ENCODE data around the gene CFAP97D2. TPM values are rescaled to one million over a fixed set of nuclear protein-coding genes. Genes with fewer than 3 reads are reported as not detected.

Gene CFAP97D2
- total RNA-seq, 1 experiment from 2014 or later, result not detected

- DNase-seq (ENCODE audit: low spot score), result peak; percentile 4
- ATAC-seq, result no peak
- TF ChIP-seq ZNF423 (CRISPR knock-in tag; IDR thresholded peaks at IDR 0.05), result no peak
- TF ChIP-seq ZNF232 (CRISPR knock-in tag; IDR thresholded peaks at IDR 0.05), result no peak
- TF ChIP-seq ZSCAN18 (CRISPR knock-in tag; IDR thresholded peaks at IDR 0.05), result no peak
- TF ChIP-seq, protein P1, sequence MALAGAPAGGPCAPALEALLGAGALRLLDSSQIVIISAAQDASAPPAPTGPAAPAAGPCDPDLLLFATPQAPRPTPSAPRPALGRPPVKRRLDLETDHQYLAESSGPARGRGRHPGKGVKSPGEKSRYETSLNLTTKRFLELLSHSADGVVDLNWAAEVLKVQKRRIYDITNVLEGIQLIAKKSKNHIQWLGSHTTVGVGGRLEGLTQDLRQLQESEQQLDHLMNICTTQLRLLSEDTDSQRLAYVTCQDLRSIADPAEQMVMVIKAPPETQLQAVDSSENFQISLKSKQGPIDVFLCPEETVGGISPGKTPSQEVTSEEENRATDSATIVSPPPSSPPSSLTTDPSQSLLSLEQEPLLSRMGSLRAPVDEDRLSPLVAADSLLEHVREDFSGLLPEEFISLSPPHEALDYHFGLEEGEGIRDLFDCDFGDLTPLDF (CRISPR knock-in tag; IDR thresholded peaks at IDR 0.05), result no peak
- TF ChIP-seq TCF7 (CRISPR knock-in tag; IDR thresholded peaks at IDR 0.05; ENCODE audit: low read depth), result no peak
- no peak for TF ChIP-seq PRDM15 (CRISPR knock-in tag; IDR thresholded peaks at IDR 0.05)
- TF ChIP-seq STAT6 (CRISPR knock-in tag; conservative IDR thresholded peaks at IDR 0.05; ENCODE audit: low read depth), result no peak
- TF ChIP-seq EMX1 (CRISPR knock-in tag; IDR thresholded peaks at IDR 0.05), result no peak
- no peak for TF ChIP-seq ATF2 (CRISPR knock-in tag; IDR thresholded peaks at IDR 0.05; ENCODE audit: borderline replicate concordance, low read depth)
- 0 out of 2 replicates have a peak, but pooled peaks cover 4% of the 10 kb centered on the region for H3K36me3 Mint-ChIP-seq
- peak overlapping the region; percentile 21 for H3K27ac Mint-ChIP-seq
- POLR2A ChIA-PET, result no interaction called here
- H3K4me1 Mint-ChIP-seq, result peaks cover 21% of the 10 kb centered on the region
- CTCF ChIA-PET, result interaction anchor here (1.0 to 1.3 kb wide), 2 partner anchors 16 to 22 kb away, joined by 3 to 4 read pairs; no protein-coding TSS in a partner anchor
- peaks cover 10% of the 10 kb centered on the region for H3K27me3 Mint-ChIP-seq (ENCODE audit: low read depth)
- no peak overlapping the region for H3K4me3 Mint-ChIP-seq
- peaks cover 7% of the 10 kb centered on the region for H3K9me3 Mint-ChIP-seq
These were observed 44.0 kb upstream of the CFAP97D2 start for GRCh38 chr13:114134944-114135610.

- peaks cover 7% of the 10 kb centered on the region for H3K9me3 Mint-ChIP-seq
- H3K27ac Mint-ChIP-seq, result no peak overlapping the region
- 0 out of 2 replicates have a peak, but pooled peaks cover 4% of the 10 kb centered on the region for H3K36me3 Mint-ChIP-seq
- ChIA-PET POLR2A (no interaction called here), CTCF (interaction anchor here (1.0 kb wide), 1 partner anchor 17 kb away, joined by 3 read pairs; no protein-coding TSS in a partner anchor)
- peaks cover 9% of the 10 kb centered on the region for H3K27me3 Mint-ChIP-seq (ENCODE audit: low read depth)
- TF ChIP-seq, protein P2, sequence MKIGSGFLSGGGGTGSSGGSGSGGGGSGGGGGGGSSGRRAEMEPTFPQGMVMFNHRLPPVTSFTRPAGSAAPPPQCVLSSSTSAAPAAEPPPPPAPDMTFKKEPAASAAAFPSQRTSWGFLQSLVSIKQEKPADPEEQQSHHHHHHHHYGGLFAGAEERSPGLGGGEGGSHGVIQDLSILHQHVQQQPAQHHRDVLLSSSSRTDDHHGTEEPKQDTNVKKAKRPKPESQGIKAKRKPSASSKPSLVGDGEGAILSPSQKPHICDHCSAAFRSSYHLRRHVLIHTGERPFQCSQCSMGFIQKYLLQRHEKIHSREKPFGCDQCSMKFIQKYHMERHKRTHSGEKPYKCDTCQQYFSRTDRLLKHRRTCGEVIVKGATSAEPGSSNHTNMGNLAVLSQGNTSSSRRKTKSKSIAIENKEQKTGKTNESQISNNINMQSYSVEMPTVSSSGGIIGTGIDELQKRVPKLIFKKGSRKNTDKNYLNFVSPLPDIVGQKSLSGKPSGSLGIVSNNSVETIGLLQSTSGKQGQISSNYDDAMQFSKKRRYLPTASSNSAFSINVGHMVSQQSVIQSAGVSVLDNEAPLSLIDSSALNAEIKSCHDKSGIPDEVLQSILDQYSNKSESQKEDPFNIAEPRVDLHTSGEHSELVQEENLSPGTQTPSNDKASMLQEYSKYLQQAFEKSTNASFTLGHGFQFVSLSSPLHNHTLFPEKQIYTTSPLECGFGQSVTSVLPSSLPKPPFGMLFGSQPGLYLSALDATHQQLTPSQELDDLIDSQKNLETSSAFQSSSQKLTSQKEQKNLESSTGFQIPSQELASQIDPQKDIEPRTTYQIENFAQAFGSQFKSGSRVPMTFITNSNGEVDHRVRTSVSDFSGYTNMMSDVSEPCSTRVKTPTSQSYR (CRISPR knock-in tag; IDR thresholded peaks at IDR 0.05), result no peak
- TF ChIP-seq, protein P3, sequence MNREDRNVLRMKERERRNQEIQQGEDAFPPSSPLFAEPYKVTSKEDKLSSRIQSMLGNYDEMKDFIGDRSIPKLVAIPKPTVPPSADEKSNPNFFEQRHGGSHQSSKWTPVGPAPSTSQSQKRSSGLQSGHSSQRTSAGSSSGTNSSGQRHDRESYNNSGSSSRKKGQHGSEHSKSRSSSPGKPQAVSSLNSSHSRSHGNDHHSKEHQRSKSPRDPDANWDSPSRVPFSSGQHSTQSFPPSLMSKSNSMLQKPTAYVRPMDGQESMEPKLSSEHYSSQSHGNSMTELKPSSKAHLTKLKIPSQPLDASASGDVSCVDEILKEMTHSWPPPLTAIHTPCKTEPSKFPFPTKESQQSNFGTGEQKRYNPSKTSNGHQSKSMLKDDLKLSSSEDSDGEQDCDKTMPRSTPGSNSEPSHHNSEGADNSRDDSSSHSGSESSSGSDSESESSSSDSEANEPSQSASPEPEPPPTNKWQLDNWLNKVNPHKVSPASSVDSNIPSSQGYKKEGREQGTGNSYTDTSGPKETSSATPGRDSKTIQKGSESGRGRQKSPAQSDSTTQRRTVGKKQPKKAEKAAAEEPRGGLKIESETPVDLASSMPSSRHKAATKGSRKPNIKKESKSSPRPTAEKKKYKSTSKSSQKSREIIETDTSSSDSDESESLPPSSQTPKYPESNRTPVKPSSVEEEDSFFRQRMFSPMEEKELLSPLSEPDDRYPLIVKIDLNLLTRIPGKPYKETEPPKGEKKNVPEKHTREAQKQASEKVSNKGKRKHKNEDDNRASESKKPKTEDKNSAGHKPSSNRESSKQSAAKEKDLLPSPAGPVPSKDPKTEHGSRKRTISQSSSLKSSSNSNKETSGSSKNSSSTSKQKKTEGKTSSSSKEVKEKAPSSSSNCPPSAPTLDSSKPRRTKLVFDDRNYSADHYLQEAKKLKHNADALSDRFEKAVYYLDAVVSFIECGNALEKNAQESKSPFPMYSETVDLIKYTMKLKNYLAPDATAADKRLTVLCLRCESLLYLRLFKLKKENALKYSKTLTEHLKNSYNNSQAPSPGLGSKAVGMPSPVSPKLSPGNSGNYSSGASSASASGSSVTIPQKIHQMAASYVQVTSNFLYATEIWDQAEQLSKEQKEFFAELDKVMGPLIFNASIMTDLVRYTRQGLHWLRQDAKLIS (CRISPR knock-in tag; IDR thresholded peaks at IDR 0.05; ENCODE audit: borderline replicate concordance), result no peak
- H3K4me3 Mint-ChIP-seq, result no peak overlapping the region
- peaks cover 16% of the 10 kb centered on the region for H3K4me1 Mint-ChIP-seq
- DNase-seq (ENCODE audit: low spot score) (peak; percentile 20), ATAC-seq (no peak)
These were observed 43.3 kb upstream of the CFAP97D2 start for GRCh38 chr13:114135731-114136171.

Measured in WTC11 (cell line).